Measurements from ENCODE around the gene OSTF1.

Gene OSTF1

GRCh38 chr9:75085640-75086039, 2.7 kb upstream of the OSTF1 start:
- no peak overlapping the region for H3K27ac ChIP-seq (ENCODE audit: low read length)
- no peaks in the 10 kb centered on the region for H3K27me3 ChIP-seq (ENCODE audit: control insufficient read depth in 1 of 2, insufficient read depth in 2 of 2, low read length in 2 of 2)
- no peaks in the 10 kb centered on the region for H3K9me3 ChIP-seq (ENCODE audit: control insufficient read depth in 2 of 2, low read length in 2 of 2)
- H3K9ac ChIP-seq (ENCODE audit: low read length in 2 of 2): no peak overlapping the region
- no peaks in the 10 kb centered on the region for H3K36me3 ChIP-seq (ENCODE audit: control insufficient read depth in 2 of 2, insufficient read depth in 2 of 2, low read length in 2 of 2)
- no peak overlapping the region for H3K4me3 ChIP-seq (ENCODE audit: low read length in 2 of 2)
- no peaks in the 10 kb centered on the region for H3K4me1 ChIP-seq (ENCODE audit: control insufficient read depth, insufficient read depth, low read length)

- no peak overlapping the region for H3K27ac ChIP-seq (ENCODE audit: low read length)
- H3K9ac ChIP-seq (ENCODE audit: low read length in 2 of 2): no peak overlapping the region
- H3K4me1 ChIP-seq (ENCODE audit: control insufficient read depth, insufficient read depth, low read length): no peaks in the 10 kb centered on the region
- no peaks in the 10 kb centered on the region for H3K27me3 ChIP-seq (ENCODE audit: control insufficient read depth in 1 of 2, insufficient read depth in 2 of 2, low read length in 2 of 2)
- H3K36me3 ChIP-seq (ENCODE audit: control insufficient read depth in 2 of 2, insufficient read depth in 2 of 2, low read length in 2 of 2): no peaks in the 10 kb centered on the region
- no peaks in the 10 kb centered on the region for H3K9me3 ChIP-seq (ENCODE audit: control insufficient read depth in 2 of 2, low read length in 2 of 2)
- peak overlapping the region; percentile 91 to 93 for H3K4me3 ChIP-seq (ENCODE audit: low read length in 2 of 2)
These were observed 1.6 kb upstream of the OSTF1 start for GRCh38 chr9:75086541-75087288.

DNA sequence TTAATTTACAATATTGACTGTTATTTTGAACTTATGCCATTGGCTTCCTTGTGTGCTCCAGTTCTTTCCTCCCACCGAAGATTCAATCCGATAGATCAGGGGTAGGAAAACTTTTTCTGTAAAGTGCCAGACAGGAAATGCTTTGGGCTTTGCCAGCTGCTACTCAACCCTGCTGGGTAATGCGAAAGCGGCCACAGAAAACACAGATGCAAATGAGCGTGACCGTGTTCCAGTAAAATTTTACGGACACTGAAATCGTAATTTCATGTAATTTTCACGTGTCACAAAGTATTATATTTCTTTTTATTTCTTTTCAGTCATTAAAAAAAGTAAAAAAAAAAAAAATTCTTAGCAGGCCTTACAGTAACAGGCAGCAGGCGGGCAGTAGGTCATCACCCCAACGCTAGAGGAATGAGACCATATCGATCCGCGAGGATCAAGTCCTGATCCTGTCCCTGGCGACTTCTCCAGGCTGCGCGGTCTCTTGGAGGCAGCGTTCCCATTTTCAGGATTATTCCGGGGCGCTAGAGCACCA, 958 bp upstream of the OSTF1 start:
- peak overlapping the region; percentile 91 to 93 for H3K4me3 ChIP-seq (ENCODE audit: low read length in 2 of 2)
- H3K36me3 ChIP-seq (ENCODE audit: control insufficient read depth in 2 of 2, insufficient read depth in 2 of 2, low read length in 2 of 2): no peaks in the 10 kb centered on the region
- no peaks in the 10 kb centered on the region for H3K27me3 ChIP-seq (ENCODE audit: control insufficient read depth in 1 of 2, insufficient read depth in 2 of 2, low read length in 2 of 2)
- peak overlapping the region; percentile 80 to 82 for H3K9ac ChIP-seq (ENCODE audit: low read length in 2 of 2)
- no peaks in the 10 kb centered on the region for H3K4me1 ChIP-seq (ENCODE audit: control insufficient read depth, insufficient read depth, low read length)
- H3K27ac ChIP-seq (ENCODE audit: low read length): peak overlapping the region; percentile 75
- no peaks in the 10 kb centered on the region for H3K9me3 ChIP-seq (ENCODE audit: control insufficient read depth in 2 of 2, low read length in 2 of 2)

DNA sequence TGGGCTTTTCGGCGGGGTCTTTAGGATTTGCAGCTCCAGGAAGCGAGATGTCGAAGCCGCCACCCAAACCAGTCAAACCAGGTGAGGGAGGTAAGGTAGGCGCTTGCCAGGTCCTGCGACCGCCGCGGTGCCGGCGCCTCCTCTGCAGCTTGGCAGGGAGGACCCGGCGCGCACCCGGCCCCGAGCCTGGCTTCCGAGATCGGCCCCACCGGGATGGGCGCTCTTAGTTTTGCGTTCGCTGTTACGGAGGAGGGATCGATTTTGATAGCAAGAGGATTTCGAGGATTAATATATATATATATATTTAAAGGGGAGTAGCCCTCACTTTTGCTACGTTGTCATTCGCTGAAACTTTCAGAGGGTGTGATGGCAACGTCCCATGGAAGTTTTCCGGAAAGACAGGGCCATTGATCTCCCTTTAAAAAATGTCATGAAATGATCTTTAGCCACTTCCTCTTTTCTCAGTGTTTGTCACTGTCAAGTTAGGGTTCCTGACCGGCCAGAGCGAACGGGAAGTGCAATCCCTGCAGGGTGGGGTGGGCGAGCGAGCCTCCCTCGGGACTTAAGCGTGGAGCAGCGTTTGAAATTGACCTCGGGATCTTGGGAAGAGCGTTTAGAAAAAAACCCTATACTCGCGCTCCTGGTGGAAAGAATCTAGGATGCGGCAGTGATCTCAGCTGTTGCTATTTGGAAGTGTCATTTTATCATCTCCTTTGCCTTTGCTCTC, 495 bp downstream of the OSTF1 start:
- Histone ChIP-seq H3K36me3 (ENCODE audit: control insufficient read depth in 2 of 2, insufficient read depth in 2 of 2, low read length in 2 of 2) (no peaks in the 10 kb centered on the region), H3K27ac (ENCODE audit: low read length) (peak overlapping the region; percentile 68), H3K9ac (ENCODE audit: low read length in 2 of 2) (peak overlapping the region; percentile 64 to 78), H3K27me3 (ENCODE audit: control insufficient read depth in 1 of 2, insufficient read depth in 2 of 2, low read length in 2 of 2) (no peaks in the 10 kb centered on the region), H3K4me1 (ENCODE audit: control insufficient read depth, insufficient read depth, low read length) (no peaks in the 10 kb centered on the region), H3K9me3 (ENCODE audit: control insufficient read depth in 2 of 2, low read length in 2 of 2) (no peaks in the 10 kb centered on the region), H3K4me3 (ENCODE audit: low read length in 2 of 2) (peak overlapping the region; percentile 69 to 93)

DNA sequence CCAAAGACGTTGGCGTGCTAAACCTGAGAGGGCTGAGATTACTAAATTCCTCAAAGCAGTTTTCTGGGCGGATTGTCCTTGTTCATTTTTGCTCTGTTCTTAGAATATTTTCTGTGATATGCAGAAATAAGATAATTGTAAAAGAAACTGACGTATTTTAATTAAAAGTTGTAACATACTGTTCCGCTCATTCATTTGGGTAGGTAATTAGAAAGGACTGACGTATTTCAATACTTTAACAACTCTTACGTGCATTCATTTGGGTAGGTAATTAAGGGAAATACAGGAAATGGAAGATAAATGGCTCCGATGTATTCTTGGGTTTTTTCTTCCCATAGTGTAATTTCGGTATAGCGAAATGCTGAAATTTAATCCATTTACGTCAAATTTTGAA, 1.1 kb downstream of the OSTF1 start:
- H3K9me3 ChIP-seq (ENCODE audit: control insufficient read depth in 2 of 2, low read length in 2 of 2): no peaks in the 10 kb centered on the region
- H3K27ac ChIP-seq (ENCODE audit: low read length): no peak overlapping the region
- H3K4me1 ChIP-seq (ENCODE audit: control insufficient read depth, insufficient read depth, low read length): no peaks in the 10 kb centered on the region
- H3K9ac ChIP-seq (ENCODE audit: low read length in 2 of 2): peak overlapping the region; percentile 64 to 78
- no peaks in the 10 kb centered on the region for H3K36me3 ChIP-seq (ENCODE audit: control insufficient read depth in 2 of 2, insufficient read depth in 2 of 2, low read length in 2 of 2)
- H3K27me3 ChIP-seq (ENCODE audit: control insufficient read depth in 1 of 2, insufficient read depth in 2 of 2, low read length in 2 of 2): no peaks in the 10 kb centered on the region
- peak overlapping the region; percentile 69 to 93 for H3K4me3 ChIP-seq (ENCODE audit: low read length in 2 of 2)

DNA sequence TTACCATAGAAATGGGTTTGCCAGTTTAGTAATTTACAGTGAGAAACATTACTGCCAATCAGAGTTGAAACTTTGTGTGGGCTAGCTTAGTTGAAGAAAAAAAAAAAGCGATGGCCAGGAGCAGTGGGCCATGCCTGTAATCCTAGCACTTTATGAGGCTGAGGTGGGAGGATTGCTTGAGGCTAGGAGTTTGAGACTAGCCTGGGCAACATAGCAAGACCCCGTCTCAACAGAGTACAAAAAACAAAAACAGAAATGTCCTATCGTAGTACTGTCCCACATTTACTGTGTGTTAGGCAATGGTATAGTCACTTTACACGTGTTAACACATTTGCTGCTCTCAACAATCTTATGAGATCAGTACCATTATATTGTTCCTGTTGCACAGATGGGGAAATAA, 2.3 kb downstream of the OSTF1 start:
- Histone ChIP-seq H3K27me3 (ENCODE audit: control insufficient read depth in 1 of 2, insufficient read depth in 2 of 2, low read length in 2 of 2) (no peaks in the 10 kb centered on the region), H3K27ac (ENCODE audit: low read length) (no peak overlapping the region), H3K4me3 (ENCODE audit: low read length in 2 of 2) (no peak overlapping the region), H3K9ac (ENCODE audit: low read length in 2 of 2) (no peak overlapping the region), H3K9me3 (ENCODE audit: control insufficient read depth in 2 of 2, low read length in 2 of 2) (no peaks in the 10 kb centered on the region), H3K36me3 (ENCODE audit: control insufficient read depth in 2 of 2, insufficient read depth in 2 of 2, low read length in 2 of 2) (no peaks in the 10 kb centered on the region), H3K4me1 (ENCODE audit: control insufficient read depth, insufficient read depth, low read length) (no peaks in the 10 kb centered on the region)

GRCh38 chr9:75092766-75093165, 4.5 kb downstream of the OSTF1 start:
- H3K4me1 ChIP-seq (ENCODE audit: control insufficient read depth, insufficient read depth, low read length): no peaks in the 10 kb centered on the region
- H3K9me3 ChIP-seq (ENCODE audit: control insufficient read depth in 2 of 2, low read length in 2 of 2): no peaks in the 10 kb centered on the region
- no peak overlapping the region for H3K4me3 ChIP-seq (ENCODE audit: low read length in 2 of 2)
- H3K36me3 ChIP-seq (ENCODE audit: control insufficient read depth in 2 of 2, insufficient read depth in 2 of 2, low read length in 2 of 2): no peaks in the 10 kb centered on the region
- no peaks in the 10 kb centered on the region for H3K27me3 ChIP-seq (ENCODE audit: control insufficient read depth in 1 of 2, insufficient read depth in 2 of 2, low read length in 2 of 2)
- no peak overlapping the region for H3K9ac ChIP-seq (ENCODE audit: low read length in 2 of 2)
- H3K27ac ChIP-seq (ENCODE audit: low read length): no peak overlapping the region

DNA sequence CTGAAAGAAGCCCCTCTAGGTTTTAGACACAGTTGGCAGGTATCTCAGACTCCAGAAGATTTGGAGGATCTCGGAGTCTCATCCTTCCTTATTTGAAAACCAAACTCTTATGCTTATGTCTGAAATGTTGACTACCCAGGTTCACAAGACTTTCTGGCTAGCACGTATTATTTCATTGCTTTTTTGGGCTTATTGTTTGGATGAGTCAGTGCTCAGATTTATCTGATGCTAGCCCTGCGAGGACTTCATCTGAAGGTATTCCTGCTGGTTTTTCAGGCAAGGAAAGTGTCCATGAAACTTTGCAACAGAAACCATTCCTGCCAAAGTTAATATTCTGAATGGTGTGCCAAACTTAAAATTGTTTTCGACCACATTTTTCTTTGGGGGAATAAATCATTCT, 8.5 kb downstream of the OSTF1 start:
- Histone ChIP-seq H3K4me1 (ENCODE audit: control insufficient read depth, insufficient read depth, low read length) (peaks cover 2% of the 10 kb centered on the region), H3K27ac (ENCODE audit: low read length) (no peak overlapping the region), H3K36me3 (ENCODE audit: control insufficient read depth in 2 of 2, insufficient read depth in 2 of 2, low read length in 2 of 2) (no peaks in the 10 kb centered on the region), H3K9me3 (ENCODE audit: control insufficient read depth in 2 of 2, low read length in 2 of 2) (no peaks in the 10 kb centered on the region), H3K4me3 (ENCODE audit: low read length in 2 of 2) (no peak overlapping the region), H3K27me3 (ENCODE audit: control insufficient read depth in 1 of 2, insufficient read depth in 2 of 2, low read length in 2 of 2) (no peaks in the 10 kb centered on the region), H3K9ac (ENCODE audit: low read length in 2 of 2) (no peak overlapping the region)

DNA sequence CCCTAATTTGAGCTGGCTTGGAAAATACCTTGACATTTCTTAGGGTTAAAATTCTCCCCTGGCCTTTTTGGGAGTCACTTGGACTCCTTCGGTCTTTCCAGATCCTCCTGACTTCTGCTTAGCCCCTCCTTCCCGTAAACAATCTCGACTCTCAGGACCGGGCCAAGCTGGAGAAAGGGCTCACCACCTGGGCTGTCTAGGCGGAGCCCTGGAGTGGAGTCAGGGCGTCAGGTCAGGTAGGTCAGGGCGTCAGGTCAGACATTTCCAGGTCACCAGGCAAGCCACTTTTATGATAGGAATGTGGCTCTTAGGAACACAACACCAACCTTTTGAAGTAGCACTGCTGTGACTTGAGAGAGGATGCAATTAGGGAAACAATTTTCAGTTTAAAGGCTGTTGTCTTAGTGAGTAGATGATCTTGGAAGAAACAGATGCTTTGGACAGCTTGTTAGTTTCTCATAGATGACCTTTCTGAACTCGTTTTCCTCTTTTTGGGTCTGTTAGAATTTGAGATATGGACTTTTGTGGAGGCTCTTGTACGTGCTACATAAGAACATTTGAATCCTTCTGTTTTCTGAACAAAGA, 12.8 kb downstream of the OSTF1 start:
- Histone ChIP-seq H3K27me3 (ENCODE audit: control insufficient read depth in 1 of 2, insufficient read depth in 2 of 2, low read length in 2 of 2) (no peaks in the 10 kb centered on the region), H3K36me3 (ENCODE audit: control insufficient read depth in 2 of 2, insufficient read depth in 2 of 2, low read length in 2 of 2) (no peaks in the 10 kb centered on the region), H3K27ac (ENCODE audit: low read length) (no peak overlapping the region), H3K4me1 (ENCODE audit: control insufficient read depth, insufficient read depth, low read length) (peaks cover 2% of the 10 kb centered on the region), H3K4me3 (ENCODE audit: low read length in 2 of 2) (no peak overlapping the region), H3K9ac (ENCODE audit: low read length in 2 of 2) (no peak overlapping the region), H3K9me3 (ENCODE audit: control insufficient read depth in 2 of 2, low read length in 2 of 2) (no peaks in the 10 kb centered on the region)

DNA sequence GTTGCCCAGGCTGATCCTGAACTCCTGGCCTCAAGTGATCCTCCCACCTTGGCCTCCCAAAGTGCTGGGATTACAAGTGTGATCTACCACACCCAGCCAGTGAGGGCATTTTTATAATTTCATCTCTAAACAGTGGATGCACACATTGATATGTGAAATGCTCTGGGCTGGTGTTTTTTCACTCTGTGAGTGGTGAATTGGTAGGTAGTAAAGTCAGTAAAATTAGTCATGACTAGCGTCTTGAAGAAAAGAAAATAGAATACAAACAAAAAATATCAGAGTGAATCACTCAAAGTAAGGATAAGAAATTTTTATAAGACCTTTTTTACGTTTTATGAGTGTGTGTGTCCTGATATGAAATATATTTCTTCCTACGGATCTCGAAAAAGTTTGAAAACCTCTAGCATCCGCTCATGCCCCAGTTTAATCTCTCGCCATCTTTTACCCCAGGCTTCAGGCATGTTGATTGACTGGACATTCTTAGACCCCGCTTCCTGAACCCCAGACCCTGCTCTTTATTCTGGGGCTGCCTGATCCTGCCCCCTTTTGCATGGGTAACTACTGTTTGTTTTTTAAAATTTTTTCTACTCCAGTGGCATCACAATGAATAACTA, 14.0 kb downstream of the OSTF1 start:
- Histone ChIP-seq H3K27me3 (ENCODE audit: control insufficient read depth in 1 of 2, insufficient read depth in 2 of 2, low read length in 2 of 2) (no peaks in the 10 kb centered on the region), H3K9ac (ENCODE audit: low read length in 2 of 2) (no peak overlapping the region), H3K36me3 (ENCODE audit: control insufficient read depth in 2 of 2, insufficient read depth in 2 of 2, low read length in 2 of 2) (no peaks in the 10 kb centered on the region), H3K4me1 (ENCODE audit: control insufficient read depth, insufficient read depth, low read length) (peaks cover 2% of the 10 kb centered on the region), H3K4me3 (ENCODE audit: low read length in 2 of 2) (no peak overlapping the region), H3K9me3 (ENCODE audit: control insufficient read depth in 2 of 2, low read length in 2 of 2) (no peaks in the 10 kb centered on the region), H3K27ac (ENCODE audit: low read length) (no peak overlapping the region)
